ENCODE data around the gene TAC1.
"Not testable (repeated sequence)": the region's sequence is repeated elsewhere in the genome, so short reads cannot be mapped to it uniquely, and the experiment has no call there.

TAC1 gene

GRCh38 chr7:97731736-97732564 lies at the start of gene TAC1:
TSS of gene TAC1 (plus strand) at chr7:97732086. CDS start at chr7:97732613, 527 bp downstream.
- no peak for DNase-seq

GRCh38 chr7:97685952-97686351 lies 45.9 kb upstream of the TAC1 start:
- no peak for DNase-seq

GRCh38 chr7:97693586-97693985 lies 38.3 kb upstream of the TAC1 start:
- no peak for DNase-seq

GRCh38 chr7:97694355-97694754 lies 37.5 kb upstream of the TAC1 start:
- DNase-seq = no peak

- DNase-seq = no peak
Observed at GRCh38 chr7:97697396-97697795, 34.5 kb upstream of the TAC1 start.

- DNase-seq = no peak
Observed at GRCh38 chr7:97722386-97722785, 9.5 kb upstream of the TAC1 start.

GRCh38 chr7:97732565-97733275 lies 834 bp downstream of the TAC1 start:
- DNase-seq = no peak

GRCh38 chr7:97733276-97734161 lies 1.6 kb downstream of the TAC1 start:
- DNase-seq = no peak

- DNase-seq = no peak
Observed at GRCh38 chr7:97734255-97734654, 2.4 kb downstream of the TAC1 start.

- DNase-seq = no peak
Observed at GRCh38 chr7:97735075-97735474, 3.2 kb downstream of the TAC1 start.

GRCh38 chr7:97748482-97748881 lies 16.6 kb downstream of the TAC1 start:
- no peak for DNase-seq

GRCh38 chr7:97751566-97751965 lies 19.7 kb downstream of the TAC1 start:
- no peak for DNase-seq

- no peak for DNase-seq
Observed at GRCh38 chr7:97752215-97752614, 20.3 kb downstream of the TAC1 start.

GRCh38 chr7:97757824-97758223 lies 25.9 kb downstream of the TAC1 start:
- DNase-seq = no peak

- DNase-seq = no peak
Observed at GRCh38 chr7:97770850-97771249, 39.0 kb downstream of the TAC1 start.

- no peak for DNase-seq
Observed at GRCh38 chr7:97771576-97771975, 39.7 kb downstream of the TAC1 start.

- DNase-seq = no peak
Observed at GRCh38 chr7:97772045-97772901, 40.4 kb downstream of the TAC1 start.

GRCh38 chr7:97786398-97786797 lies 54.5 kb downstream of the TAC1 start:
- DNase-seq = not testable (repeated sequence)

Data from AML-193 (cell line).